Measurements from ENCODE around the gene HOXD4. TPM values are rescaled to one million over a fixed set of nuclear protein-coding genes. Genes with fewer than 3 reads are reported as not detected.

Gene HOXD4
- total RNA-seq, 4 donors from 2014 or later = 0.69 to 3.6 (median 1.3) TPM; not detected in 1

- Histone ChIP-seq H3K36me3 (no peaks in the 10 kb centered on the region), H3K4me1 (peaks cover 0 to 66% (median 31%) of the 10 kb centered on the region in 3 donors), H3K9me3 (no peaks in the 10 kb centered on the region), H3K27ac (no peak overlapping the region), H3K4me3 (no peak overlapping the region), H3K27me3 (peaks cover 99% of the 10 kb centered on the region)
- 8% methylated on average over 12 of the region's 56 CpGs; no CpG with 5 or more reads in 1 of the 2 donors for WGBS, 2 donors (ENCODE audit: low coverage in 1 of 2)
- no peak for ATAC-seq
- no peak for TF ChIP-seq POLR2AphosphoS5 (IDR thresholded peaks at IDR 0.05)
- TF ChIP-seq CTCF (IDR thresholded peaks at IDR 0.05) = no peak
- no peak for TF ChIP-seq POLR2A (IDR thresholded peaks at IDR 0.05)
- TF ChIP-seq EP300 (IDR thresholded peaks at IDR 0.05) = no peak
Measured at GRCh38 chr2:176104316-176105077, 46.9 kb upstream of the HOXD4 start.

GRCh38 chr2:176105078-176105729, 46.1 kb upstream of the HOXD4 start:
- no peak overlapping the region for H3K4me3 ChIP-seq
- H3K27ac ChIP-seq = no peak overlapping the region

GRCh38 chr2:176105730-176106580, 45.4 kb upstream of the HOXD4 start:
- H3K27me3 ChIP-seq = peaks cover 99% of the 10 kb centered on the region
- no peaks in the 10 kb centered on the region for H3K36me3 ChIP-seq
- peaks cover 0 to 54% (median 31%) of the 10 kb centered on the region in 3 donors for H3K4me1 ChIP-seq
- no peaks in the 10 kb centered on the region for H3K9me3 ChIP-seq
- 8% methylated on average over 11 to 13 of the region's 25 CpGs for WGBS, 2 donors (ENCODE audit: low coverage in 1 of 2)
- no peak for TF ChIP-seq POLR2A (IDR thresholded peaks at IDR 0.05)
- no peak for TF ChIP-seq POLR2AphosphoS5 (IDR thresholded peaks at IDR 0.05)
- TF ChIP-seq EP300 (IDR thresholded peaks at IDR 0.05) = no peak
- TF ChIP-seq CTCF (IDR thresholded peaks at IDR 0.05) = no peak
- no peak for ATAC-seq
- no peak overlapping the region for H3K4me3 ChIP-seq
- no peak overlapping the region for H3K27ac ChIP-seq

More at GRCh38 chr2:176105078-176105729, 46.1 kb upstream of the HOXD4 start:
- no peaks in the 10 kb centered on the region for H3K36me3 ChIP-seq
- H3K9me3 ChIP-seq = no peaks in the 10 kb centered on the region
- H3K27me3 ChIP-seq = peaks cover 99% of the 10 kb centered on the region
- peaks cover 0 to 59% (median 31%) of the 10 kb centered on the region in 3 donors for H3K4me1 ChIP-seq
- 4 to 5% methylated on average over 4 to 17 of the region's 25 CpGs for whole genome bisulfite sequencing, 2 donors (ENCODE audit: low coverage in 1 of 2)
- no peak for ATAC-seq
- TF ChIP-seq POLR2AphosphoS5 (IDR thresholded peaks at IDR 0.05) = no peak
- TF ChIP-seq POLR2A (IDR thresholded peaks at IDR 0.05) = no peak
- no peak for TF ChIP-seq EP300 (IDR thresholded peaks at IDR 0.05)
- no peak for TF ChIP-seq CTCF (IDR thresholded peaks at IDR 0.05)

GRCh38 chr2:176106581-176107539, 44.5 kb upstream of the HOXD4 start, which contains the start of gene HOXD11:
Gene HOXD11, plus strand, starts transcription at chr2:176107280. Its CDS starts 76 bp downstream, at chr2:176107356.
- H3K4me3 ChIP-seq = peak within 1 kb of the TSS in 1 of 2 donors; percentile 39
- H3K4me1 ChIP-seq = peaks cover 0 to 56% (median 31%) of the 10 kb centered on the region in 3 donors
- no peaks in the 10 kb centered on the region for H3K9me3 ChIP-seq
- H3K36me3 ChIP-seq = no peaks in the 10 kb centered on the region
- TF ChIP-seq POLR2AphosphoS5 (IDR thresholded peaks at IDR 0.05) (no peak), POLR2A (IDR thresholded peaks at IDR 0.05) (no peak)
- H3K27me3 ChIP-seq = peaks cover 99% of the 10 kb centered on the region
- ATAC-seq = no peak
- H3K27ac ChIP-seq = no peak within 1 kb of the TSS
- WGBS, 2 donors (ENCODE audit: low coverage in 1 of 2) = 4 to 5% methylated on average over 11 to 12 of the region's 85 CpGs

All from gastroesophageal sphincter (tissue), 4 donors.